Measurements from ENCODE around the gene TCP11L2.

Gene TCP11L2

GRCh38 chr12:106315523-106315922 is 13.0 kb downstream of the TCP11L2 start:
- H3K36me3 ChIP-seq (replicated peaks; ENCODE audit: low read depth, low read length), result no peaks in the 10 kb centered on the region
- no peak overlapping the region for H3K4me3 ChIP-seq (ENCODE audit: low read length)
- H3K4me2 ChIP-seq (ENCODE audit: low read length), result no peak overlapping the region
- H3K79me2 ChIP-seq (ENCODE audit: low read length), result no peaks in the 10 kb centered on the region
- no peak overlapping the region for H2AFZ ChIP-seq (ENCODE audit: low read depth, low read length)
- TF ChIP-seq EZH2phosphoT487 (IDR thresholded peaks at IDR 0.05; ENCODE audit: low read depth), result no peak
- TF ChIP-seq, protein P1, sequence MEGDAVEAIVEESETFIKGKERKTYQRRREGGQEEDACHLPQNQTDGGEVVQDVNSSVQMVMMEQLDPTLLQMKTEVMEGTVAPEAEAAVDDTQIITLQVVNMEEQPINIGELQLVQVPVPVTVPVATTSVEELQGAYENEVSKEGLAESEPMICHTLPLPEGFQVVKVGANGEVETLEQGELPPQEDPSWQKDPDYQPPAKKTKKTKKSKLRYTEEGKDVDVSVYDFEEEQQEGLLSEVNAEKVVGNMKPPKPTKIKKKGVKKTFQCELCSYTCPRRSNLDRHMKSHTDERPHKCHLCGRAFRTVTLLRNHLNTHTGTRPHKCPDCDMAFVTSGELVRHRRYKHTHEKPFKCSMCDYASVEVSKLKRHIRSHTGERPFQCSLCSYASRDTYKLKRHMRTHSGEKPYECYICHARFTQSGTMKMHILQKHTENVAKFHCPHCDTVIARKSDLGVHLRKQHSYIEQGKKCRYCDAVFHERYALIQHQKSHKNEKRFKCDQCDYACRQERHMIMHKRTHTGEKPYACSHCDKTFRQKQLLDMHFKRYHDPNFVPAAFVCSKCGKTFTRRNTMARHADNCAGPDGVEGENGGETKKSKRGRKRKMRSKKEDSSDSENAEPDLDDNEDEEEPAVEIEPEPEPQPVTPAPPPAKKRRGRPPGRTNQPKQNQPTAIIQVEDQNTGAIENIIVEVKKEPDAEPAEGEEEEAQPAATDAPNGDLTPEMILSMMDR (IDR thresholded peaks at IDR 0.05; ENCODE audit: low read depth, low read length), result no peak
- no peak overlapping the region for H3K27ac ChIP-seq (ENCODE audit: low read length)
- peaks cover 8% of the 10 kb centered on the region; the same call in 1 of the 2 replicates for H3K27me3 ChIP-seq (ENCODE audit: low read depth, low read length)
- H4K20me1 ChIP-seq (ENCODE audit: insufficient read depth, low read length), result no peaks in the 10 kb centered on the region
- no peak overlapping the region for H3K9ac ChIP-seq (ENCODE audit: low read length)
- no peaks in the 10 kb centered on the region for H3K9me3 ChIP-seq (ENCODE audit: insufficient read depth, low read length)
- peaks cover 5% of the 10 kb centered on the region; the same call in 1 of the 2 replicates for H3K4me1 ChIP-seq (ENCODE audit: low read length)

- Histone ChIP-seq H3K4me2 (ENCODE audit: low read length) (no peak overlapping the region), H2AFZ (ENCODE audit: low read depth, low read length) (no peak overlapping the region), H3K9ac (ENCODE audit: low read length) (no peak overlapping the region), H3K9me3 (ENCODE audit: insufficient read depth, low read length) (no peaks in the 10 kb centered on the region), H4K20me1 (ENCODE audit: insufficient read depth, low read length) (no peaks in the 10 kb centered on the region), H3K27me3 (ENCODE audit: low read depth, low read length) (no peaks in the 10 kb centered on the region), H3K79me2 (ENCODE audit: low read length) (no peaks in the 10 kb centered on the region), H3K27ac (ENCODE audit: low read length) (no peak overlapping the region), H3K4me3 (ENCODE audit: low read length) (no peak overlapping the region), H3K36me3 (replicated peaks; ENCODE audit: low read depth, low read length) (no peaks in the 10 kb centered on the region), H3K4me1 (ENCODE audit: low read length) (no peaks in the 10 kb centered on the region)
- TF ChIP-seq EZH2phosphoT487 (IDR thresholded peaks at IDR 0.05; ENCODE audit: low read depth), result no peak
- TF ChIP-seq, protein P1 (IDR thresholded peaks at IDR 0.05; ENCODE audit: low read depth, low read length), result no peak
Observed at GRCh38 chr12:106317406-106318082, 15.0 kb downstream of the TCP11L2 start.

DNA sequence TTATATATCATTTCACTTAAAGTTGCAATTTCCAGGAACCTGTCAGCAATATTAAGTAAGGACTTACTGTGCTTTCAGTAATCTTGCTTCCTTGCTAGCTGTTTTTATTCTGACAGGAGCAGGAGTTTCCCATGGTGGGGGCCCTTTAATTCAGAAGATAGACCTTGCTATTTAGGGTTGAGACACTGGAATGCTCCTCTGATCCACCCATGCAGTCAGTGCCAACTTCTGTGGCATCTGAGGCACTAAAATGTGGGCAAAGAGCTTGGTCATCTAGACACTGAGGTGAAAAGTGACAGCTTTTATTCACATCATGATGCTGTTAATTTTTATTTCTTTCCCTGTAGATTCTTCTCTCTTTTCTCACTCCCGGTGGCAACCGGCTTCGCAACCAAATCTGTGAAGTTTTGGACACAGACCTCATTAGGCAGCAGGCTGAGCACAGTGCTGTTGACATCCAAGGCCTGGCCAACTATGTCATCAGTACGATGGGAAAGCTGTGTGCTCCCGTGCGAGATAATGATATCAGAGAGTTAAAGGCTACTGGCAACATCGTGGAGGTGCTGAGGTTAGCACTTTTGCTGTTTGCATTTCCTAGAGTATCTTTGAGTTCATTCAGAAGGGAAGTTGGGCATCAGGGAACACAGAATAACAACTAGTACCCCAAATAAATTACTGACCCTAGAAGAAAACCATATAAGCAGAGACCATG is 18.8 kb downstream of the TCP11L2 start:
- Histone ChIP-seq H4K20me1 (ENCODE audit: insufficient read depth, low read length) (no peaks in the 10 kb centered on the region), H3K4me2 (ENCODE audit: low read length) (no peak overlapping the region), H3K36me3 (replicated peaks; ENCODE audit: low read depth, low read length) (no peaks in the 10 kb centered on the region), H3K4me3 (ENCODE audit: low read length) (no peak overlapping the region), H2AFZ (ENCODE audit: low read depth, low read length) (no peak overlapping the region), H3K27ac (ENCODE audit: low read length) (no peak overlapping the region), H3K4me1 (ENCODE audit: low read length) (no peaks in the 10 kb centered on the region), H3K79me2 (ENCODE audit: low read length) (no peaks in the 10 kb centered on the region), H3K9ac (ENCODE audit: low read length) (no peak overlapping the region), H3K27me3 (ENCODE audit: low read depth, low read length) (no peaks in the 10 kb centered on the region), H3K9me3 (ENCODE audit: insufficient read depth, low read length) (no peaks in the 10 kb centered on the region)
- TF ChIP-seq, protein P1 (IDR thresholded peaks at IDR 0.05; ENCODE audit: low read depth, low read length), result no peak
- no peak for TF ChIP-seq EZH2phosphoT487 (IDR thresholded peaks at IDR 0.05; ENCODE audit: low read depth)

DNA sequence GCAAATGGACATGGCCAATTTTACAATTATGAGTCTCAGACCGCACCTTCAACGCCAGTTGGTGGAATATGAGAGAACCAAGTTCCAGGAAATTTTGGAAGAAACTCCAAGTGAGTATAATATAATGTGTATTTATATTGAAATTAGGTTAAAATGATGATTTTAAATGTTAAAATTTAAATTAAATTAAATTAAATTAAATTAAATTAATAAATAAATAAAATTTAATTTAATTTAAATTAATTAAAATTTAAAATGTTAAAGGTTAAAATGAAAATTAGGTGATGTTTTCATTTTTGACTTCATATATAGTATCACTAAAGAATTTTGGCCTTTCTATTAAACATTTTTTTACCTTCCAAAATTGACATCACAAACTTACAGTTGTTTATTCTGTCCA is 21.0 kb downstream of the TCP11L2 start:
- Histone ChIP-seq H3K4me1 (ENCODE audit: low read length) (no peaks in the 10 kb centered on the region), H3K27ac (ENCODE audit: low read length) (no peak overlapping the region), H4K20me1 (ENCODE audit: insufficient read depth, low read length) (no peaks in the 10 kb centered on the region), H3K27me3 (ENCODE audit: low read depth, low read length) (no peaks in the 10 kb centered on the region), H3K79me2 (ENCODE audit: low read length) (no peaks in the 10 kb centered on the region), H3K36me3 (replicated peaks; ENCODE audit: low read depth, low read length) (no peaks in the 10 kb centered on the region), H3K9me3 (ENCODE audit: insufficient read depth, low read length) (no peaks in the 10 kb centered on the region), H3K4me3 (ENCODE audit: low read length) (no peak overlapping the region), H3K4me2 (ENCODE audit: low read length) (no peak overlapping the region), H3K9ac (ENCODE audit: low read length) (no peak overlapping the region), H2AFZ (ENCODE audit: low read depth, low read length) (no peak overlapping the region)
- TF ChIP-seq, protein P1 (IDR thresholded peaks at IDR 0.05; ENCODE audit: low read depth, low read length), result no peak
- no peak for TF ChIP-seq EZH2phosphoT487 (IDR thresholded peaks at IDR 0.05; ENCODE audit: low read depth)
